GM13977 (cell line): ENCODE measurements around the gene EXTL2.
"Not testable (repeated sequence)": the region's sequence is repeated elsewhere in the genome, so short reads cannot be mapped to it uniquely, and the experiment has no call there.

ENCODE experiments used
- DNase-seq: peaks from one replicate; pipeline ENCODE4 v3.0.0; 2012; ENCODE audit warnings: low spot score
- CTCF ChIP-seq: IDR thresholded peaks from 2 replicates; pipeline ENCODE4 v1.5.1; 2012; ENCODE audit warnings: mild to moderate bottlenecking, control low read depth; ENCODE audit not compliant: insufficient read depth; ENCODE audit errors: extremely low read depth, missing control alignments
- in situ Hi-C: fragments of 300-500 bp; cut with MboI; formaldehyde crosslinking; loops from one replicate; pipeline ENCODE4 v1.12.0; 2022; ENCODE audit warnings: low sequenced_read_pairs, low pct_unique_long_range_greater_than_20kb, mixed read lengths, inconsistent platforms; ENCODE audit not compliant: unreplicated experiment

Gene EXTL2

GRCh38 chr1:100893718-100894117 is 924 bp downstream of the EXTL2 start:
- in situ Hi-C loops = loop anchor here (25.0 kb wide), 1 partner anchor 1081 kb away; no protein-coding TSS in a partner anchor
- TF ChIP-seq CTCF = no peak
- DNase-seq = no peak

GRCh38 chr1:100892554-100892953 is 2.1 kb downstream of the EXTL2 start:
- in situ Hi-C loops = loop anchor here (25.0 kb wide), 1 partner anchor 1080 kb away; no protein-coding TSS in a partner anchor
- no peak for DNase-seq
- no peak for TF ChIP-seq CTCF

GRCh38 chr1:100891380-100891779 is 3.3 kb downstream of the EXTL2 start:
- DNase-seq = no peak
- in situ Hi-C loops = loop anchor here (25.0 kb wide), 1 partner anchor 1079 kb away; no protein-coding TSS in a partner anchor
- no peak for TF ChIP-seq CTCF

GRCh38 chr1:100889869-100890482 is 4.7 kb downstream of the EXTL2 start:
- in situ Hi-C loops = loop anchor here (25.0 kb wide), 1 partner anchor 1078 kb away; no protein-coding TSS in a partner anchor
- not testable (repeated sequence) for DNase-seq

- not testable (repeated sequence) for DNase-seq
- in situ Hi-C loops = loop anchor here (25.0 kb wide), 1 partner anchor 1077 kb away; no protein-coding TSS in a partner anchor
Measured at GRCh38 chr1:100889007-100889406, 5.6 kb downstream of the EXTL2 start.

- in situ Hi-C loops = loop anchor here (25.0 kb wide), 1 partner anchor 1072 kb away; no protein-coding TSS in a partner anchor
Measured at GRCh38 chr1:100883963-100884362, 10.7 kb downstream of the EXTL2 start.

GRCh38 chr1:100882698-100883097 is 11.9 kb downstream of the EXTL2 start:
- no peak for TF ChIP-seq CTCF
- no peak for DNase-seq
- in situ Hi-C loops = loop anchor here (25.0 kb wide), 1 partner anchor 1070 kb away; no protein-coding TSS in a partner anchor

More at GRCh38 chr1:100883963-100884362, 10.7 kb downstream of the EXTL2 start:
- TF ChIP-seq CTCF = no peak
- no peak for DNase-seq
